ENCODE results near the gene CPM. TPM values are rescaled to one million over a fixed set of nuclear protein-coding genes. Genes with fewer than 3 reads are reported as not detected.
A peak's percentile ranks its signal among the peaks of the same experiment; 100 is the strongest.
"Not testable (repeated sequence)": the region's sequence is repeated elsewhere in the genome, so short reads cannot be mapped to it uniquely, and the experiment has no call there.

CPM gene
- total RNA-seq, 2 experiments from 2014 or later: 5.8 to 8.0 TPM

GRCh38 chr12:68812553-68813241 lies 120.3 kb downstream of the CPM start:
- no peak overlapping the region for H3K4me3 Mint-ChIP-seq
- no peak for DNase-seq
- peaks cover 48% of the 10 kb centered on the region for H3K4me1 Mint-ChIP-seq
- H3K27ac Mint-ChIP-seq: peak overlapping the region; percentile 42
- H3K36me3 Mint-ChIP-seq: peaks cover 56% of the 10 kb centered on the region
- no peaks in the 10 kb centered on the region for H3K9me3 Mint-ChIP-seq
- no peaks in the 10 kb centered on the region for H3K27me3 Mint-ChIP-seq

- H3K4me1 Mint-ChIP-seq: peaks cover 51% of the 10 kb centered on the region
- H3K4me3 Mint-ChIP-seq: peak overlapping the region; percentile 22
- peak overlapping the region; percentile 54 for H3K27ac Mint-ChIP-seq
- peaks cover 53% of the 10 kb centered on the region for H3K36me3 Mint-ChIP-seq
- not testable (repeated sequence) for DNase-seq, H3K9me3 Mint-ChIP-seq, H3K27me3 Mint-ChIP-seq
These were observed 121.4 kb downstream of the CPM start for GRCh38 chr12:68811573-68811972.

- Mint-ChIP-seq H3K4me1 (peaks cover 44% of the 10 kb centered on the region), H3K4me3 (peak overlapping the region; percentile 93), H3K36me3 (peaks cover 49% of the 10 kb centered on the region)
- not testable (repeated sequence) for DNase-seq, H3K27ac Mint-ChIP-seq, H3K27me3 Mint-ChIP-seq, H3K9me3 Mint-ChIP-seq
These were observed 123.0 kb downstream of the CPM start for GRCh38 chr12:68810027-68810389.

GRCh38 chr12:68809190-68810026 lies 123.6 kb downstream of the CPM start:
- Mint-ChIP-seq H3K9me3 (no peaks in the 10 kb centered on the region), H3K4me3 (peak overlapping the region; percentile 93), H3K4me1 (peaks cover 39% of the 10 kb centered on the region), H3K36me3 (peaks cover 47% of the 10 kb centered on the region), H3K27me3 (no peaks in the 10 kb centered on the region), H3K27ac (peak overlapping the region; percentile 98)
- no peak for DNase-seq

GRCh38 chr12:68808388-68809189 lies 124.4 kb downstream of the CPM start:
- H3K36me3 Mint-ChIP-seq: peaks cover 43% of the 10 kb centered on the region
- DNase-seq: peak; percentile 79
- H3K4me3 Mint-ChIP-seq: peak overlapping the region; percentile 93
- H3K27me3 Mint-ChIP-seq: no peaks in the 10 kb centered on the region
- H3K4me1 Mint-ChIP-seq: peaks cover 34% of the 10 kb centered on the region
- peak overlapping the region; percentile 98 for H3K27ac Mint-ChIP-seq
- H3K9me3 Mint-ChIP-seq: no peaks in the 10 kb centered on the region

GRCh38 chr12:68807576-68808387 lies 125.2 kb downstream of the CPM start, which contains the start of gene MDM2:
Gene MDM2, plus strand, starts transcription at chr12:68808177. Its CDS starts 301 bp downstream, at chr12:68808478.
- Mint-ChIP-seq H3K9me3 (no peaks in the 10 kb centered on the region), H3K36me3 (peaks cover 38% of the 10 kb centered on the region), H3K4me3 (peak within 1 kb of the TSS; percentile 93), H3K27ac (peak within 1 kb of the TSS; percentile 98), H3K27me3 (no peaks in the 10 kb centered on the region), H3K4me1 (peaks cover 27% of the 10 kb centered on the region)
- peak; percentile 97 for DNase-seq

- Mint-ChIP-seq H3K27ac (peak overlapping the region; percentile 98), H3K36me3 (peaks cover 32% of the 10 kb centered on the region), H3K4me3 (peak overlapping the region; percentile 93), H3K4me1 (peaks cover 21% of the 10 kb centered on the region)
- H3K9me3 Mint-ChIP-seq, H3K27me3 Mint-ChIP-seq, DNase-seq: not testable (repeated sequence)
These were observed 125.7 kb downstream of the CPM start for GRCh38 chr12:68807274-68807575.

- H3K36me3 Mint-ChIP-seq: peaks cover 29% of the 10 kb centered on the region
- H3K27ac Mint-ChIP-seq: peak overlapping the region; percentile 98
- no peaks in the 10 kb centered on the region for H3K9me3 Mint-ChIP-seq
- H3K27me3 Mint-ChIP-seq: no peaks in the 10 kb centered on the region
- no peak for DNase-seq
- H3K4me3 Mint-ChIP-seq: peak overlapping the region; percentile 93
- H3K4me1 Mint-ChIP-seq: peaks cover 20% of the 10 kb centered on the region
These were observed 126.3 kb downstream of the CPM start for GRCh38 chr12:68806488-68807237.

- H3K27ac Mint-ChIP-seq: no peak overlapping the region
- peaks cover 11% of the 10 kb centered on the region for H3K4me1 Mint-ChIP-seq
- H3K36me3 Mint-ChIP-seq: peaks cover 20% of the 10 kb centered on the region
- no peak for DNase-seq
- no peak overlapping the region for H3K4me3 Mint-ChIP-seq
- no peaks in the 10 kb centered on the region for H3K9me3 Mint-ChIP-seq
- H3K27me3 Mint-ChIP-seq: no peaks in the 10 kb centered on the region
These were observed 127.3 kb downstream of the CPM start for GRCh38 chr12:68805592-68806120.

- no peaks in the 10 kb centered on the region for H3K9me3 Mint-ChIP-seq
- no peak for DNase-seq
- peaks cover 10% of the 10 kb centered on the region for H3K4me1 Mint-ChIP-seq
- peaks cover 17% of the 10 kb centered on the region for H3K36me3 Mint-ChIP-seq
- no peak overlapping the region for H3K4me3 Mint-ChIP-seq
- H3K27me3 Mint-ChIP-seq: no peaks in the 10 kb centered on the region
- no peak overlapping the region for H3K27ac Mint-ChIP-seq
These were observed 128.0 kb downstream of the CPM start for GRCh38 chr12:68804657-68805591.

- no peak overlapping the region for H3K4me3 Mint-ChIP-seq
- H3K27ac Mint-ChIP-seq: no peak overlapping the region
These were observed 128.9 kb downstream of the CPM start for GRCh38 chr12:68803948-68804656.

GRCh38 chr12:68802911-68803651 lies 129.9 kb downstream of the CPM start:
- not testable (repeated sequence) for H3K4me1 Mint-ChIP-seq, DNase-seq, H3K27me3 Mint-ChIP-seq, H3K36me3 Mint-ChIP-seq, H3K9me3 Mint-ChIP-seq, H3K4me3 Mint-ChIP-seq, H3K27ac Mint-ChIP-seq

More at GRCh38 chr12:68803948-68804656, 128.9 kb downstream of the CPM start:
- DNase-seq: no peak
- peaks cover 8% of the 10 kb centered on the region for H3K36me3 Mint-ChIP-seq
- peaks cover 8% of the 10 kb centered on the region for H3K4me1 Mint-ChIP-seq
- H3K27me3 Mint-ChIP-seq: no peaks in the 10 kb centered on the region
- H3K9me3 Mint-ChIP-seq: no peaks in the 10 kb centered on the region
